ENCODE data around the gene ZNF266. TPM values are rescaled to one million over a fixed set of nuclear protein-coding genes. Genes with fewer than 3 reads are reported as not detected.

The ZNF266 gene
- total RNA-seq, 2 donors from 2014 or later, result 39.9 to 40.5 TPM

- Mint-ChIP-seq H3K9me3 (peaks cover 22% of the 10 kb centered on the region), H3K36me3 (peaks cover 57% of the 10 kb centered on the region), H3K4me1 (ENCODE audit: low read depth in 2 of 2) (peaks cover 11 to 12% of the 10 kb centered on the region in 2 donors)
Observed at GRCh38 chr19:9407827-9408226, 27.5 kb downstream of the ZNF266 start.

GRCh38 chr19:9406798-9407352 lies 28.5 kb downstream of the ZNF266 start:
- Mint-ChIP-seq H3K4me3 (peak overlapping the region; percentile 70), H3K9me3 (peaks cover 19% of the 10 kb centered on the region), H3K4me1 (ENCODE audit: low read depth in 2 of 2) (peaks cover 11 to 12% of the 10 kb centered on the region in 2 donors), H3K36me3 (peaks cover 49% of the 10 kb centered on the region), H3K27me3 (no peaks in the 10 kb centered on the region), H3K27ac (peak overlapping the region in 1 of 2 donors; percentile 49)
- ATAC-seq, result peak; percentile 72 to 90
- DNase-seq (ENCODE audit: low spot score), result peak; percentile 71

More at GRCh38 chr19:9407827-9408226, 27.5 kb downstream of the ZNF266 start:
- H3K27me3 Mint-ChIP-seq, result no peaks in the 10 kb centered on the region
- H3K27ac Mint-ChIP-seq, result peak overlapping the region in 1 of 2 donors; percentile 52
- ATAC-seq (no peak), DNase-seq (ENCODE audit: low spot score) (no peak)
- peak overlapping the region; percentile 50 for H3K4me3 Mint-ChIP-seq

GRCh38 chr19:9381361-9381785 lies 54.0 kb downstream of the ZNF266 start:
- no peaks in the 10 kb centered on the region for H3K4me1 Mint-ChIP-seq (ENCODE audit: low read depth in 2 of 2)
- DNase-seq (ENCODE audit: low spot score), result no peak
- no peak overlapping the region for H3K27ac Mint-ChIP-seq
- ATAC-seq, result no peak
- no peak overlapping the region for H3K4me3 Mint-ChIP-seq
- H3K36me3 Mint-ChIP-seq, result peaks cover 69% of the 10 kb centered on the region
- H3K27me3 Mint-ChIP-seq, result no peaks in the 10 kb centered on the region
- H3K9me3 Mint-ChIP-seq, result peaks cover 21% of the 10 kb centered on the region

DNA sequence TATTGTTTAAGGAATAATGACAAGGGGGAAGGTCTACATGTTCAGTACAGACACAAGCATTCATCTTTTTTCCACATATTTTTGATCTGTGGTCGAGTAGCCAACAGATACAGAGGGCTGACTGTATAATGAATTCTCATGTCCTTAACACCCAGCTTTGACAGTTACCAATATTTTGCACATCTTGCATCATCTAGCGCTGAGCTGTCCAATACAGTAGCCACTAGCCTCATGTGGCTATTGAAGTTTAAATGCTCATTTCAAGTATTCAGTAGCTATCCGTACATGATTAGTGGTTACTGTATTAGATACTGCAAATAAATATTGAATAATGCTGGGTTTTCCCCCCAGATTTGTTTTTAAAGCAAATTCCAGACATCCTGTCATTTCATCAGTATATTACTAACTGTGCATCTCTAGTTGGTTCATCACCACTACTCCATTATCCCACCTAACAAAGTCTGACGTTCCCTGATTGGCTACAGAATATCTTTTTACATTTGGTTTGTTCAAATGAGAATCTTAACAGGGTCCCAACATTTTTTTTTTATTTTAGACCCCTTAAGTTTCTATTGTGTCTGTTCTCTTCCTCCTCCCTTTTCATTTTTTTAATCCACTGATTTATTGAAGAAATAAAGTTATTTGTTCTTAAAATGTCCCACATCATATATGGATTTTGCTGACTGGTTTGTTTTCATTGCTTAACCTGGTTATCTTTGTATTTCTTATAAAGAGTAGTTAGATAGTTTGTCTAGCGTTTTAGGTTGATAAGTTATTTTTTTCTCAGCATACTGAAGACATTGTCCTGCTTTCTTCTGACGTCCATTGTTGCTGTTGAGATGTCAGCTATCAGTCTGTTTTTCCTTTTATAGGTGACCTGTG lies 64.4 kb downstream of the ZNF266 start:
- no peaks in the 10 kb centered on the region for H3K4me1 Mint-ChIP-seq (ENCODE audit: low read depth in 2 of 2)
- H3K27ac Mint-ChIP-seq, result no peak overlapping the region
- ATAC-seq (no peak), DNase-seq (ENCODE audit: low spot score) (no peak)
- peaks cover 22% of the 10 kb centered on the region for H3K9me3 Mint-ChIP-seq
- no peaks in the 10 kb centered on the region for H3K27me3 Mint-ChIP-seq
- H3K36me3 Mint-ChIP-seq, result peaks cover 47% of the 10 kb centered on the region
- H3K4me3 Mint-ChIP-seq, result no peak overlapping the region

DNA sequence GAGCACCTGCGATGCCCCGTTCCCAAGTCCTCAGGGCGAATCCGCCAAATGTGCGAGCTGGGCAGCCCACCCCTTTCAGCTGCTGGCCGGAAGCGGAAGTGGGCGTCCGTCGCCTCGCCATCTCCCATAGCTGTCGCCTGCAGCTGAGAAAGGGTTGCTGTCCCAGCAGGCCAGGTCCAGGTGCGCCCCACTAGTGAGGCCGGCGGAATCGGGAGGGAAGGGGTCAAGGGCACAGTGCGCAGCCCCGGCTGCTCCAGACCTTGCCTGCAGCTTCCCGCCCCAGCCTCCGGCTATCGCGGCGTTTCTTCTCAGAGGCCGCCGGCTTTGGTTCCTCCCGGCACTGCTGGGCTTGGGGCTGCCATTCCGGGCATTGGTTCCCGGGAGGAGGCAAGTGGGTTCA lies 72.5 kb downstream of the ZNF266 start, which contains the start of gene ZNF177:
ZNF177 (plus strand) TSS at position 109 of the 400 bp plus-strand sequence. CDS start 15,299 bp downstream, outside the sequence.
- no peak within 1 kb of the TSS for H3K27ac Mint-ChIP-seq
- DNase-seq (ENCODE audit: low spot score) (no peak), ATAC-seq (peak in 1 of 2 donors; percentile 60)
- peak within 1 kb of the TSS; percentile 3 for H3K4me3 Mint-ChIP-seq
- peaks cover 48% of the 10 kb centered on the region for H3K36me3 Mint-ChIP-seq
- H3K4me1 Mint-ChIP-seq (ENCODE audit: low read depth in 2 of 2), result peaks cover 0 to 7% of the 10 kb centered on the region in 2 donors
- peaks cover 32% of the 10 kb centered on the region for H3K9me3 Mint-ChIP-seq
- H3K27me3 Mint-ChIP-seq, result peaks cover 7 to 9% of the 10 kb centered on the region in 2 donors

Other genes starting within 250 kb of the ZNF266 start
- not detected for gene OR7D4, start 216.0 kb downstream of the ZNF266 start, total RNA-seq
- not detected for gene OR7E24, start 184.6 kb downstream of the ZNF266 start, total RNA-seq
- gene ZNF699, start 125.7 kb downstream of the ZNF266 start, total RNA-seq, result 1 to 10 TPM; 4.5 to 6.7 TPM
- gene ZNF559, start 111.4 kb downstream of the ZNF266 start, total RNA-seq, result 10 to 100 TPM in 1 of 2 donors, 1 to 10 TPM in 1; 9.5 to 13.5 TPM
- gene ZNF177, start 72.6 kb downstream of the ZNF266 start, total RNA-seq, result under 1 TPM; 0.33 to 0.86 TPM
- under 1 TPM in 1 of 2 donors, not detected in 1; 0.38 TPM for gene ZNF560, start 63.0 kb upstream of the ZNF266 start, total RNA-seq
- 10 to 100 TPM; 12.7 to 17.9 TPM for gene ZNF426, start 103.1 kb upstream of the ZNF266 start, total RNA-seq
- 10 to 100 TPM; 51.1 to 79.2 TPM for gene ZNF121, start 148.9 kb upstream of the ZNF266 start, total RNA-seq
- gene ZNF561, start 185.7 kb upstream of the ZNF266 start, total RNA-seq, result 10 to 100 TPM; 31.3 to 32.5 TPM
- 10 to 100 TPM; 35.8 to 36.9 TPM for gene ZNF562, start 239.5 kb upstream of the ZNF266 start, total RNA-seq